Activated effector memory CD4-positive, alpha-beta T cell treated with Interleukin-2 at 50 U/mL for 16 hours (primary cell): ENCODE results near the gene RNU6-8.

ENCODE experiments used
- DNase-seq: peaks from one replicate; pipeline ENCODE4 v3.0.0-alpha.2; 2020

Gene RNU6-8

GRCh38 chr14:32202998-32203882, at the start of gene RNU6-8:
Gene RNU6-8 (minus strand): TSS chr14:32203269.
- peak; percentile 79 for DNase-seq

GRCh38 chr14:32252030-32252670, 49.1 kb upstream of the RNU6-8 start:
- DNase-seq = peak; percentile 19

- DNase-seq = no peak
These were observed 48.5 kb upstream of the RNU6-8 start for GRCh38 chr14:32251530-32251929.

GRCh38 chr14:32250681-32251080, 47.6 kb upstream of the RNU6-8 start:
- DNase-seq = no peak

GRCh38 chr14:32249780-32250179, 46.7 kb upstream of the RNU6-8 start:
- DNase-seq = no peak

GRCh38 chr14:32249371-32249770, 46.3 kb upstream of the RNU6-8 start:
- no peak for DNase-seq

- DNase-seq = no peak
These were observed 43.7 kb upstream of the RNU6-8 start for GRCh38 chr14:32246751-32247150.

- no peak for DNase-seq
These were observed 41.3 kb upstream of the RNU6-8 start for GRCh38 chr14:32244404-32244803.

- DNase-seq = no peak
These were observed 30.2 kb upstream of the RNU6-8 start for GRCh38 chr14:32233260-32233659.

GRCh38 chr14:32232481-32232880, 29.4 kb upstream of the RNU6-8 start:
- no peak for DNase-seq

GRCh38 chr14:32230695-32231280, 27.7 kb upstream of the RNU6-8 start:
- no peak for DNase-seq

GRCh38 chr14:32230181-32230580, 27.1 kb upstream of the RNU6-8 start:
- DNase-seq = no peak

- no peak for DNase-seq
These were observed 23.0 kb upstream of the RNU6-8 start for GRCh38 chr14:32226056-32226455.

GRCh38 chr14:32225378-32225920, 22.4 kb upstream of the RNU6-8 start:
- no peak for DNase-seq

GRCh38 chr14:32224737-32225377, 21.8 kb upstream of the RNU6-8 start:
- no peak for DNase-seq

- DNase-seq = no peak
These were observed 14.2 kb upstream of the RNU6-8 start for GRCh38 chr14:32217301-32217700.

- no peak for DNase-seq
These were observed 9.8 kb upstream of the RNU6-8 start for GRCh38 chr14:32212833-32213232.

- DNase-seq = no peak
These were observed 8.0 kb upstream of the RNU6-8 start for GRCh38 chr14:32211068-32211404.

- DNase-seq = no peak
These were observed 6.4 kb upstream of the RNU6-8 start for GRCh38 chr14:32209471-32209870.

- no peak for DNase-seq
These were observed 5.4 kb upstream of the RNU6-8 start for GRCh38 chr14:32208490-32208889.

GRCh38 chr14:32206552-32206951, 3.5 kb upstream of the RNU6-8 start:
- DNase-seq = no peak

GRCh38 chr14:32205984-32206383, 2.9 kb upstream of the RNU6-8 start:
- DNase-seq = no peak

GRCh38 chr14:32205554-32205953, 2.5 kb upstream of the RNU6-8 start:
- DNase-seq = no peak
